GM11168 (cell line): Measurements from ENCODE around the gene CLBA1.

Experiments used
- in situ Hi-C: fragments of 300-500 bp; cut with MboI; formaldehyde crosslinking; loops from one replicate; pipeline ENCODE4 v1.12.0; 2022; ENCODE audit warnings: low sequenced_read_pairs; ENCODE audit not compliant: unreplicated experiment

The CLBA1 gene

DNA sequence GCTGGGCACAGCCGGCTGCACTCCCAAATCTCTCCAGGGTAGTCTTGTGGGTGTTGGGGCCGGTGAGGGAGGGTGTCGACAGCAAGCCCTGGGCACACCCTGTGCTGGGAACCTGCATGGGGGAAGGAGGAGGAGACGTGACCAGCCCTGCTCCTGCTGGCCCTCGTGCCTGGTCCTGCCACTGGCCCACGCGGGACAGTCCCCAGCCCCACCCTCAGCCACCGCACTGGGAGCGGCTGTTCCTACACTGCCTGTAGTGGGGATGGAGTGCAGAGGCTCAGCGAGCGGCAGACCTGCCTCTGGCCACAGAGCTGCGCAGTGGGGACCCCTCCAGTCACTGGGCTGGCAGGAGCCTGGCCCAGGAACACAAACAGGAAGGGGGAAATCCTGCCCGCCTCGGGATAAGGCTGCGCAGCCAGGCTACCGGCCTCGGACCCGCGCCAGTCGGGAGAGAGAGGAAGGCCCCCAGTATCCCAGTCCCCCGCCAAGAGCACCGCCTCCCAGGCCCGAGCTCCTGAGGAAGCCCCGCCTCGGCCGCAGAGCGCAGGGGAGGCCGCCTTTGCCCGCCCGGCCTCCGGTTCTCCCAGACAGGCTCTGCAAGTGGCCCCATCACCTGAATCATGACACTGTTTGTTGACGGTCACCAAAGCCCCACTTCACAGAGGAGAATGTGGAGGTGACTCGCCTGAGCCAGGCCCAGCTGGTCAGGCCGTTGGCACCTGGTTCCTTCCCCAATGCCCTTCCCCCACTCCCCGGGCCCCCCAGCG lies 18.0 kb upstream of the CLBA1 start:
- in situ Hi-C loops, result no loop called here

GRCh38 chr14:104968153-104968527 lies 17.4 kb upstream of the CLBA1 start:
- in situ Hi-C loops, result no loop called here

DNA sequence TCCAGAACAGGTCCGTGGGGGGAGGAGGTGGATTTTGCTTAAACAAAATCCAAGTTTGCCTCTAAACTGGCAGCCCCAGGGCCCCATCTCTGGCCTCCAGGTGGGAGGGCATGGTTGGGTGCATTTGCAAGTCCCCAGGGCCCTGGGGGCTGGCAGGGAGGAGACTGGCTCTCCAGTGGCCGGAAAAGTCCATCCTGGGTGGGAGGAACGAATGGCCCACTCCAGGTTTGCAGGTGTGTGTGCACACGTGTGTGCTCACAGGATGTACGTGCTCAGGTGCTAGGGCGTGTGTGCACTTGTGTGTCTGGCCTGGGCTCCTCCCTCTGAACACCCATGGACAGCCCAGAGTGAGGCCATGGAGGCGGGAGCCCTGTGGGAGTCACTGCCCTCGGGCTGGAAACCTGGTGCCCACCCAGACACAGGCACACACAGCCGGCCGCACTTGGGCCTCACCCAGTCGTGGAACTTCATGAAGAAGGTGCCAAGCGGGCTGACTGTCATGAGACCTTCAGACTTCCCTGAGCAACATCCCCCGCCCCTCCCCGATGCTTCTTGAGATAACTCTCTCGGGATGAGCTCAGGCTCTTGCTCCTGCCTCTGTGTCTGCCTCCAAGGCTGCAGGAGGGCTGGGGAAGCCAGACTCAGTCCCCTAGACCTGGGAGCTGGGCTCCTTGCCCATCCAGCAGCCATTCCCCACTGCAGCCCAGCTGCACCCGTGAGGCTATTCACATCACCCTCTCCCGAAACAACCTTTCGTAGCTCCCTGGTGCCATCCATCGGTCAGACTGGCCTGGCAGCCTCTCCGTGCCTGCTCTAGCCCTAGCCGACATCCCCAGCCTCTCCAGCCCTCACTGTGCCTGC lies 16.8 kb upstream of the CLBA1 start:
- in situ Hi-C loops, result no loop called here

DNA sequence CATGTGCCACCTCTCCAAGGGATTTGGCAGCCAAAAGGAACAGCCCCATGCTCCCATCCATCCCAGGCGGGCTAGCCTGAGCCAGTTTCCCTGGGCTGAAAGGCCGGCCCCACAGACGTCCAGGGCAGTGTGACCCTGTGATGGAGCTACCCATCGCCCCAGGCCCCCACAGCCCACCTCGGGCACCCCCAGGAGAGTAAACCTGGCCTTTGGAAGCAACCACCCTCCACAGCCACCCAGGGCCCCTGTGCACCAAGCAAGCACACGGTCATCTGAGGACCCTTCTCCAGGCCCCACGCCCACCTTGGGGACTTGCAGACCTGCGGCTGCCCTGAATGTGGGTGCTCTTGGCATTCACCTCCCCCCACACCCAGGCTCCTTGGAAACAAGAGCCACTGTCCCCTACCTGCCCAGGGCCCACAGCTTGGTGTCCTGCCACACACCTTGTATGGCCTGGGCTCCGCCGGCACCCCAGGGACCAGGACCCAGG lies 15.8 kb upstream of the CLBA1 start:
- in situ Hi-C loops, result loop anchor here (5.0 kb wide), 1 partner anchor 78 kb away; no protein-coding TSS in a partner anchor

DNA sequence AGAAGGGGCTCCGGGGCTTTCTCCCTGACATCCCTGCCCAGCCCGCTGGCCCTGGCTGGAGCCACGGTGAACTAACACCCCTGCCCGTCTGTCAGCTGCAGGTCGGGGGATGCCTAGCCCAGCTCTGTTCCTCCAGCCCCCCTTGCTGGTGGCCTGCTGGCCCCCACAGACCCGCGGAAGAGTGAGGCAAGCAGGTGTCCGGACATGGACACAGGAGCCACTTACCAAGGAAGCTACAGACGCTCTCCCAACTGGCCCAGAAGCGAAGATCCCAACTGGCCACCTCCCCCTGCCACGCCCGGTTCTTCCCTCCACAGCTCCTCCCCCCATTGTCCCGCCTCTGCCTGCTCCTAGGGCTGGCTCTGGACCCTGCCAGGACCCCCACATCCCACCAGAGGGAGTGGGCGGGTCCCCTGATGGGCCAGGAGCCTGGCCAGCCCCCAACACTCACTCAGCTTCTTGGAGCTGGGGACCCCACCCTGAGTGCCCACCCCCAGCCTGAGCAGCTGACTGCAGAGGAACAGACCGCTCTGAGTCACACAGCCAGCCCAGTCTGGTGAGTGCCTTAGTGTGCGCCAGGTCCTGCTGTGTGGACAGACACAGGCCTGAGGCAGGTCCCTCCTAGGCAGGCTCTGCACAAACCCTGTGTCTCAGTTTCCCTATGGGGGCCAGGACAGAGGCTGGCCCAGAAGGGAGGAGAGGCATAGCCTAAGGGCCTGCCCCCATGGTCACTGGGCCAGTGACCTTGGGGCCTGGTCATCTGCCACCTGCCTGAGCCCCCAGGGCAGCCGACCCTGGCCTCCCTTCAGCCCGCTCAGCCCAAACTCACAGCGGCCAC lies 15.1 kb upstream of the CLBA1 start:
- in situ Hi-C loops, result loop anchor here (5.0 kb wide), 1 partner anchor 77 kb away; no protein-coding TSS in a partner anchor

DNA sequence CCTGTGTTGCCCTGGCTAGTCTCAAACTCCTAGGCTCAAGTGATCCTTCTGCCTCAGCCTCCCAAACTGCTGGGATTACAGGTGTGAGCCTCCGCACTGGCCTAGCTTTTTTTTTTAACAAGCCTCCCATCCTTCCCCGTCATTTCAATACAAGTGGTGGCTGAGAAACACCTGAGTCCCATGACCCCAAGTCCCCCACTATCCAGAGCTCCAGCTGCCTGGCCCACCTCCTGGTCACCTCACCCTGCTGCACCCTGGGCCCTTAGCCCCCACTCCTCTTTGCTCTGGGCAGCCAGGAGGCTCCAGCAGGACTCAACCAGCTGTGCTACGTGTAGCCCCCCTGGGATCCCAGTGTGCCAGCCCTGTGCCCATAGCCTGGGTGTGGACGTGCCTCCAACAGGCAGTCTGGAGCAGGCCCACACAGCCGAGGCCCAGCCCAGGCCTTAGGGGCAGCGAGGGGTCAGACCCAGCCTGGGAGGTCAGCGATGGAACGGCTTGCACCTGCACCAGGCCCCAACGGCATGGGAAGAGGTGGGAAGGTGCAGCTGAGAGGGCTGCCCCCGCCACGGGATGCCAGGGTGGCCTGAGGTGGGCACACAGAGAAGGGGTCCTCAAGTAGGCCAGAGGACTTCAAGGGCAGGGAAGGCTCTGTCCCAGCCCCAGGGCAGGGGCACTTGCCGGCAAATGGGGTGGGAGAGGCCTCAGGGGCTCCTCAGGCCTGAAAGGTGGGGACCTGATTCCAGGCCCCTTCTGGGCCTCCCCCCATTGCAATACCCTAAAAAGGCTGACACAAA lies 13.9 kb upstream of the CLBA1 start:
- in situ Hi-C loops, result loop anchor here (5.0 kb wide), 1 partner anchor 76 kb away; no protein-coding TSS in a partner anchor

DNA sequence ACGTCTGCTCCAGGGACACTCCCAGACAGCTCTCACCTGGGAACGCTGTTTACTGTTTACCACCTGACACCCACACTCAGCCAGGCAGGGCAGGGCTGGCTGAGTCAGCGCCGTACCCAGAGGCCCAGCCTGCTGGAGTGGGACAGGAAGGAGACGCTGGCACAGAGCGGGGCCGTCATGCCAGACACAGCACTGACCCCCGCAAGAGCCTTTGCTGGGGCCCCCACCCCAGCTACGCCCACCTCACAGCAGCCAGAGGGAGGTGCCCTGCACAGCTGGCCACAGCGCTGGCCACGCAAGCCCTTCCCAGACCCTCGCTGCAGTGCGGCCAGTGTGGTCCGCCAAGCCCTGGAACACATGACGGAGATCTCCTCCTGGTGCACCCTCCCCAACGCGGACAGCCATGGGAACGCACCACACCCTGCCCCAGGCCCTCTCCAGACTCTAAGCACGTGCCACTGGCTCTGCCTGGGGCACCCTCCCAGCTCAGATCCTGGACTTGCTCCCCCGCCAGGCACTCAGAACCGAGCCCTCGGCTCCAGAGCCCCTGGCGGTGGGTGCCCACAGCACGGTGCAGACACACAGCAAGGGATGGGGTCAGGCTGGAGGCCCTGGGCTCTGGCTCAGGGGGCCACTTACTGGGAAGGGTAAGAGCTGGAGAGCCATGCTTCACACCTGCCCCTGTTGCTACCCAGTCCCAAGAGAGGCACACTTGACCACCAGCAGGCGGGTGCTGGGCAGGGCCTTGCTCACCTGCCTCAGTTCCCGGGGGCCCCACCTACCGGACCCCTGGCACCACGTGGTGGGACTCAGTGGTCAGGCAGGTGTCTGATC lies 13.1 kb upstream of the CLBA1 start:
- in situ Hi-C loops, result loop anchor here (5.0 kb wide), 1 partner anchor 75 kb away; no protein-coding TSS in a partner anchor

GRCh38 chr14:104973135-104973384 lies 12.5 kb upstream of the CLBA1 start:
- in situ Hi-C loops, result loop anchor here (5.0 kb wide), 1 partner anchor 74 kb away; no protein-coding TSS in a partner anchor

DNA sequence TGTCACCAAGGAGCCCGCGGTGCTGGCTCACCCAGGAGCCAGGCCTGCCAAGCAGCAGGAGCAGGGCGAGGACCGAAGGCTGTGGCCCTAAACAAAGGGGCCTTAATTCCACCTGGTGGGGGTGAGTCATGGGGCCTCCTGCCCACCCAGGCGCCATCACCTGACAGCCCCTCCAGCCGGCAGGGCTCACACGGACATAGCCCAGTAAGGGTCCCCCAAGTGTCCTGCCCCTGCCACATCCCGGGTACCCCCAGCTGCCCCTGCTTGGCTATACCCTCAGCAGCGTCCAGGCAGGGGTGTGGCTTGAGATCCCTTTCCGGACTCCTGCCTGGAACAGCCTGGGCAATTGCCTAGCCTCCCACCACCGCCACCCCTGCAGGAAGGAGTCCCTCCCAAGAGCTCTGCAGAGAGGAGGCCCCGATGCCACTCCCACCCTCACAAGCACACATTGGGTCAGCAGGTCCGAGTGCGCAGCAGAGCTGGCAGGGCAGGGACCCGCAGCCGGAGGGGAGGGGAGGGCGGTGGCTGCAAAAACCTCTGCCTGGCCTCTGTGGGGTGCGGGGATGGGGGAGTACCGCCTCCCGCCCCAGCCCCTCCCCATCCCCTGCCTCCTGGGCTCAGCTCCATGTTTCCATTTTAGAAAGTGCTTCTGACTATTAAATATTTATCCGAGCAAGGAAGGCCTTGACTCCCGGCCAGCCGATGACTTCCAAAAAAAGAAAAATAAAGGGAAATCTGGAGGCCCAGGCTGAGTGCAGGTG lies 12.0 kb upstream of the CLBA1 start:
- in situ Hi-C loops, result loop anchor here (5.0 kb wide), 1 partner anchor 74 kb away; no protein-coding TSS in a partner anchor

DNA sequence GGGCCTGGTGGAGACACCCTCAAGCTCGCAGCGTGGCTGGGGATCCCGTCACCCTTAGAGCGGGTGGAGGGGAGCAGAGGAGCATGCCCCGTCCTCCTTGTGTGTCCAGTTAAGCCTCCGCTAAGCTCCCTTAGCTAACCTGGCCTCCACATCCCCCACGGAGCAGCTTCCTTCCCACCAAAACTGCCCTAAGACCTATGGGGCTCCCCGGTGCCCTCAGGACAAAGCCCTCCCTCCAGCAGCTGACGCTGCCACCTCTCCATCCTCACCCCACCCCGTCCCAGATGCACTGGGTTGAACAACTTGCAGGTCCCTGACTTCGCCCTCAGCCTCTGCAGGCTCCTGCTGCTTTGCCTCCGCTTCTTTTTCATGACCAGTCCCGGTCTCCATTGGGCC lies 11.4 kb upstream of the CLBA1 start:
- in situ Hi-C loops, result loop anchor here (5.0 kb wide), 1 partner anchor 73 kb away; no protein-coding TSS in a partner anchor

DNA sequence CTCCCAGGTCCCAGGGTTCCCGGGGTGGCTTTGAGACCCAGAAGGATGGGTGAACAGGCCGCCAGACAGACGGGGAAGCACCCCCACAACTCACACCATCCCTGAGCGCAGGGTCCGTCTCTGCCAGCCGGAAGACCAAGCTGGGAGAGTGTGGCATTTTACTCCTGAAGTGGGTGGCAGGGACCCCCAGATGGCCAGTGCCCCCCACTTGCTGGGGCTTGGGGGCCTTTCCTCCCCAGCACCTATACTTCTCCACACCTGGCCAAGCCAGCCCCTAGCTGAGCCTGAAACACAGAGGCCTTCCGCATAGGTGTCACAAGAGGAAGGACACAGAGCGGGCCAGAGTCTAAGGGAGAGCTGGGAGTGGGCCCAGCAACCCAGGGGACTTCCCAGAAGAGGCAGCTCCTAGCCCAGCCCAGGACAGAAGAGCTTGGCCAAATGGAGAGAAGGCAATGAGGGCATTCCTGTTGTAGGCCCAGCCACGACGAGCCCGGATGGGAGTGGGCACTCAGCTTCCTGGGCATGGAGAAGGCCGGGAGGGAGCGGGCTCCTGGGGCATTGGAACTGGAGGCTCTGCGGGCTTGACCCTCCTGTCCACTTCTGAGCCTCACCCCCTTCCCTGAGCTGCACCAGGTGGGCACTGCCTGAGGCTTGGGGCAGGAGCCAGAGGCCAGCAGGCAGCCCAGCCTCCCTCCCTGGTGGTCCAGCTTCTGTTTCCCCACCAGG lies 10.8 kb upstream of the CLBA1 start:
- in situ Hi-C loops, result loop anchor here (5.0 kb wide), 1 partner anchor 72 kb away; no protein-coding TSS in a partner anchor

GRCh38 chr14:104975481-104976197 lies 9.9 kb upstream of the CLBA1 start:
- in situ Hi-C loops, result no loop called here

DNA sequence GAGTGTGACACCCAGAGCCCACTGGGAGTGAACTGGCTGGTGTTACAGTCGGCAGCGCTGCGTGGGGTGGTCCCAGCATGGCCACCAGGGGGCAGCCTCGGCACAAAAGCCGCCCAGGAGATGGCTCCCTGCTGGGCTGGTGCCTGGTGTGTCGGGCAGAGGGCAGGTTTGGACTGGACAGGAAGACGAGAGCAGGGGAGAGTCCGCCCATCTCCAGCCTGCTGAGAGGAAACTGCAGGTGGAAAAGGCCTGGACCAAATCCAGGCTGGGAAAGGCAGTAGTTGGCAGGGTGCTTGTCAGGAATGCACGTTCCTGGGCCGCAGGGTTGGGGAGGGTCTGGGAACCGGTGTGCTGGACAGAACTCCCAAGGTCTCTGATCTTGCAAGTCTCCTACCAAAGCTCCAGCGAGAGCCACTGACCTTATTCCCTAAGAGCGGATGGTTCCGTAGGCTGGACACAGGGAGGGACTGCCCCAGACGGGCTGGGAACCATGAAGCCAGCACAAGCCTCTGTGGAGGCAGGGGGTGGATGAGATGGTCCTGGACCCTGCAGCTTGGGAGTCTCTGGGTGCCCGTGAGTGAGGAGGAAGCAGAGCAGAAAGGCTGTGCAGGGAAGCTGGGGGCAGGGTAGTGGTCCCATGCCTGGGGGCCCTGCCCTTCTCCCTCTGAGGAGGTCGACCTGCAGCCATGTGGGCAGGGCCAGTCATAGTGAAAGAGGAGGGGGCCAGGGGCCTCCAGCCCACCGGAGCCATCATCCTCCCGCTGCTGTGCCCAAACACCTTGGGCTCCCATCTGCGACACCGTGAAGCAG lies 9.2 kb upstream of the CLBA1 start:
- in situ Hi-C loops, result no loop called here

DNA sequence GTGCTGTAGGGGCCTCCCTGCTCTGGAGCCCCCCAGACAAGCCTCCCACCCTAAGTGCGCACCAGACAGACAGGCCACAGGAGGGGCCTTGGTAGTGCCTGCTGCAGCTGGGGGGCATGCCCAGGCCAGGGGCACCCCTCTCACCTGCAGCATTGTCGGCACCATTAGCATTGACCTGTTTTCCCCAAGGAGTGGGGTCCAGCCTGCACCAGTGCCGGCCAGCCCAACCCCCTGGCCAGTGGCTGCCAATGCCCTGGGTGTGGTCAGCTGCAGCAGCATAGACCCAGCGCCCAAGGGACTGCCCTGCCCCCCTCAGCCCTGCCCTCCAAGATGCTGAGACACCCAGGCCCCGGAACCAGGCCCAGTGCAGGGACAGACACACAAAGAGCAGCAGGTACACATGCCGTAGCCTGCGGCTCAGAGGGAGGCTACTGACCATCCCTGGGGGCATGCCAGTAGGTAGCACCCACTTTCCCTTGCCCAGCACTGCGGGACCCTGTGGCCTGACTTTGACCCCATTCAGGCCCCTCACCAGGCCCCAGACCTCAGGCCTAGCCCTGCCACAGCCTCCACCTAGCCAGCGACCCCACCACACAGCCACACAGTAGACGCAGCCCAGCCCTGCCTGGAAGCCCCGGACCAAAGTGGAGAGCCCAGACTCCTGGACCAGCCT lies 8.4 kb upstream of the CLBA1 start:
- in situ Hi-C loops, result no loop called here
